ENCODE measurements around the gene ATG14.

Gene ATG14

GRCh38 chr14:55366271-55366670, 45.4 kb downstream of the ATG14 start:
- no peaks in the 10 kb centered on the region for H3K9me3 ChIP-seq (ENCODE audit: low read depth, low read length)
- peak overlapping the region; percentile 1 for H3K27ac ChIP-seq
- H3K36me3 ChIP-seq (ENCODE audit: insufficient read depth, low read length): peaks cover 14% of the 10 kb centered on the region
- TF ChIP-seq POLR2AphosphoS5 (IDR thresholded peaks at IDR 0.05; ENCODE audit: borderline replicate concordance, low read depth, low read length) (no peak), EZH2 (IDR thresholded peaks at IDR 0.05) (no peak), FOXP2 (optimal IDR thresholded peaks at IDR 0.05; ENCODE audit: control extremely low read depth, extremely low read length, insufficient read depth) (no peak)
- H3K9ac ChIP-seq (ENCODE audit: insufficient read length): no peak overlapping the region
- no peak overlapping the region for H3K4me3 ChIP-seq
- DNase-seq (ENCODE audit: low read depth, low spot score): no peak

- Histone ChIP-seq H3K9me3 (ENCODE audit: low read depth, low read length) (no peaks in the 10 kb centered on the region), H3K9ac (ENCODE audit: insufficient read length) (no peak overlapping the region), H3K36me3 (ENCODE audit: insufficient read depth, low read length) (peaks cover 6% of the 10 kb centered on the region; the same call in 1 of the 2 replicates), H3K4me3 (no peak overlapping the region), H3K27ac (no peak overlapping the region)
- no peak for DNase-seq (ENCODE audit: low read depth, low spot score)
- TF ChIP-seq EZH2 (IDR thresholded peaks at IDR 0.05): no peak
- no peak for TF ChIP-seq POLR2AphosphoS5 (IDR thresholded peaks at IDR 0.05; ENCODE audit: borderline replicate concordance, low read depth, low read length)
- TF ChIP-seq FOXP2 (optimal IDR thresholded peaks at IDR 0.05; ENCODE audit: control extremely low read depth, extremely low read length, insufficient read depth): no peak
Measured at GRCh38 chr14:55361190-55361589, 50.4 kb downstream of the ATG14 start.

GRCh38 chr14:55359307-55359706, 52.3 kb downstream of the ATG14 start:
- no peaks in the 10 kb centered on the region for H3K9me3 ChIP-seq (ENCODE audit: low read depth, low read length)
- H3K36me3 ChIP-seq (ENCODE audit: insufficient read depth, low read length): peaks cover 10% of the 10 kb centered on the region; the same call in 1 of the 2 replicates
- H3K27ac ChIP-seq: no peak overlapping the region
- TF ChIP-seq FOXP2 (optimal IDR thresholded peaks at IDR 0.05; ENCODE audit: control extremely low read depth, extremely low read length, insufficient read depth) (no peak), POLR2AphosphoS5 (IDR thresholded peaks at IDR 0.05; ENCODE audit: borderline replicate concordance, low read depth, low read length) (no peak), EZH2 (IDR thresholded peaks at IDR 0.05) (no peak)
- DNase-seq (ENCODE audit: low read depth, low spot score): no peak
- H3K9ac ChIP-seq (ENCODE audit: insufficient read length): no peak overlapping the region
- no peak overlapping the region for H3K4me3 ChIP-seq

GRCh38 chr14:55356913-55357312, 54.7 kb downstream of the ATG14 start:
- no peak overlapping the region for H3K27ac ChIP-seq
- no peak overlapping the region for H3K9ac ChIP-seq (ENCODE audit: insufficient read length)
- DNase-seq (ENCODE audit: low read depth, low spot score): no peak
- H3K36me3 ChIP-seq (ENCODE audit: insufficient read depth, low read length): peaks cover 24% of the 10 kb centered on the region
- no peak overlapping the region for H3K4me3 ChIP-seq
- no peaks in the 10 kb centered on the region for H3K9me3 ChIP-seq (ENCODE audit: low read depth, low read length)
- no peak for TF ChIP-seq EZH2 (IDR thresholded peaks at IDR 0.05)
- TF ChIP-seq POLR2AphosphoS5 (IDR thresholded peaks at IDR 0.05; ENCODE audit: borderline replicate concordance, low read depth, low read length): no peak
- no peak for TF ChIP-seq FOXP2 (optimal IDR thresholded peaks at IDR 0.05; ENCODE audit: control extremely low read depth, extremely low read length, insufficient read depth)

- Histone ChIP-seq H3K4me3 (no peak overlapping the region), H3K27ac (no peak overlapping the region), H3K36me3 (ENCODE audit: insufficient read depth, low read length) (peaks cover 34% of the 10 kb centered on the region), H3K9me3 (ENCODE audit: low read depth, low read length) (no peaks in the 10 kb centered on the region), H3K9ac (ENCODE audit: insufficient read length) (no peak overlapping the region)
- TF ChIP-seq POLR2AphosphoS5 (IDR thresholded peaks at IDR 0.05; ENCODE audit: borderline replicate concordance, low read depth, low read length) (no peak), FOXP2 (optimal IDR thresholded peaks at IDR 0.05; ENCODE audit: control extremely low read depth, extremely low read length, insufficient read depth) (no peak), EZH2 (IDR thresholded peaks at IDR 0.05) (no peak)
- no peak for DNase-seq (ENCODE audit: low read depth, low spot score)
Measured at GRCh38 chr14:55355922-55356321, 55.7 kb downstream of the ATG14 start.

GRCh38 chr14:55354500-55354899, 57.1 kb downstream of the ATG14 start:
- Histone ChIP-seq H3K4me3 (no peak overlapping the region), H3K27ac (no peak overlapping the region), H3K9ac (ENCODE audit: insufficient read length) (no peak overlapping the region), H3K36me3 (ENCODE audit: insufficient read depth, low read length) (peaks cover 42% of the 10 kb centered on the region), H3K9me3 (ENCODE audit: low read depth, low read length) (no peaks in the 10 kb centered on the region)
- no peak for TF ChIP-seq POLR2AphosphoS5 (IDR thresholded peaks at IDR 0.05; ENCODE audit: borderline replicate concordance, low read depth, low read length)
- TF ChIP-seq EZH2 (IDR thresholded peaks at IDR 0.05): no peak
- TF ChIP-seq FOXP2 (optimal IDR thresholded peaks at IDR 0.05; ENCODE audit: control extremely low read depth, extremely low read length, insufficient read depth): no peak
- DNase-seq (ENCODE audit: low read depth, low spot score): no peak

GRCh38 chr14:55353686-55354467, 57.8 kb downstream of the ATG14 start:
- no peaks in the 10 kb centered on the region for H3K9me3 ChIP-seq (ENCODE audit: low read depth, low read length)
- H3K4me3 ChIP-seq: no peak overlapping the region
- no peak overlapping the region for H3K27ac ChIP-seq
- no peak for TF ChIP-seq POLR2AphosphoS5 (IDR thresholded peaks at IDR 0.05; ENCODE audit: borderline replicate concordance, low read depth, low read length)
- TF ChIP-seq EZH2 (IDR thresholded peaks at IDR 0.05): no peak
- no peak for TF ChIP-seq FOXP2 (optimal IDR thresholded peaks at IDR 0.05; ENCODE audit: control extremely low read depth, extremely low read length, insufficient read depth)
- H3K9ac ChIP-seq (ENCODE audit: insufficient read length): no peak overlapping the region
- H3K36me3 ChIP-seq (ENCODE audit: insufficient read depth, low read length): peaks cover 42% of the 10 kb centered on the region
- DNase-seq (ENCODE audit: low read depth, low spot score): no peak

GRCh38 chr14:55352201-55352600, 59.4 kb downstream of the ATG14 start:
- Histone ChIP-seq H3K36me3 (ENCODE audit: insufficient read depth, low read length) (peaks cover 42% of the 10 kb centered on the region), H3K27ac (no peak overlapping the region), H3K9ac (ENCODE audit: insufficient read length) (no peak overlapping the region), H3K9me3 (ENCODE audit: low read depth, low read length) (no peaks in the 10 kb centered on the region), H3K4me3 (no peak overlapping the region)
- TF ChIP-seq POLR2AphosphoS5 (IDR thresholded peaks at IDR 0.05; ENCODE audit: borderline replicate concordance, low read depth, low read length) (no peak), FOXP2 (optimal IDR thresholded peaks at IDR 0.05; ENCODE audit: control extremely low read depth, extremely low read length, insufficient read depth) (no peak), EZH2 (IDR thresholded peaks at IDR 0.05) (no peak)
- no peak for DNase-seq (ENCODE audit: low read depth, low spot score)
